ENCODE results near the gene GRIK5. TPM values are rescaled to one million over a fixed set of nuclear protein-coding genes. Genes with fewer than 3 reads are reported as not detected.

Gene GRIK5
- total RNA-seq, 1 donor from 2014 or later = 0.29 TPM

- TF ChIP-seq CTCF (IDR thresholded peaks at IDR 0.05) = peak; percentile 42
- Histone ChIP-seq H3K36me3 (peaks cover 35% of the 10 kb centered on the region), H3K27me3 (no peaks in the 10 kb centered on the region), H3K4me1 (peaks cover 9% of the 10 kb centered on the region), H3K27ac (no peak overlapping the region), H3K4me3 (no peak overlapping the region), H3K9me3 (no peaks in the 10 kb centered on the region)
- intact Hi-C loops (cut with DNase I) = no loop called here
- peak; percentile 35 for ATAC-seq
- no peak for DNase-seq
Observed at GRCh38 chr19:42081584-42082203, 11.7 kb upstream of the GRIK5 start.

- no peak for TF ChIP-seq CTCF (IDR thresholded peaks at IDR 0.05)
- intact Hi-C loops (cut with DNase I) = no loop called here
- Histone ChIP-seq H3K36me3 (peaks cover 35% of the 10 kb centered on the region), H3K4me1 (peaks cover 9% of the 10 kb centered on the region), H3K9me3 (no peaks in the 10 kb centered on the region), H3K27me3 (no peaks in the 10 kb centered on the region), H3K4me3 (no peak overlapping the region), H3K27ac (no peak overlapping the region)
- DNase-seq (no peak), ATAC-seq (no peak)
Observed at GRCh38 chr19:42080764-42081375, 10.9 kb upstream of the GRIK5 start.

GRCh38 chr19:42079886-42080763 is 10.1 kb upstream of the GRIK5 start:
- intact Hi-C loops (cut with DNase I) = no loop called here
- Histone ChIP-seq H3K4me1 (peaks cover 9% of the 10 kb centered on the region), H3K27ac (no peak overlapping the region), H3K9me3 (no peaks in the 10 kb centered on the region), H3K36me3 (peaks cover 35% of the 10 kb centered on the region), H3K4me3 (no peak overlapping the region), H3K27me3 (no peaks in the 10 kb centered on the region)
- TF ChIP-seq CTCF (IDR thresholded peaks at IDR 0.05) = no peak
- no peak for DNase-seq
- ATAC-seq = no peak

GRCh38 chr19:42079276-42079669 is 9.3 kb upstream of the GRIK5 start:
- DNase-seq (no peak), ATAC-seq (no peak)
- no peak overlapping the region for H3K4me3 ChIP-seq
- H3K36me3 ChIP-seq = peaks cover 35% of the 10 kb centered on the region
- H3K27ac ChIP-seq = no peak overlapping the region
- peaks cover 9% of the 10 kb centered on the region for H3K4me1 ChIP-seq
- H3K27me3 ChIP-seq = no peaks in the 10 kb centered on the region
- intact Hi-C loops (cut with DNase I) = no loop called here
- H3K9me3 ChIP-seq = no peaks in the 10 kb centered on the region
- TF ChIP-seq CTCF (IDR thresholded peaks at IDR 0.05) = no peak

- TF ChIP-seq CTCF (IDR thresholded peaks at IDR 0.05) = no peak
- ATAC-seq (no peak), DNase-seq (no peak)
- Histone ChIP-seq H3K4me3 (no peak overlapping the region), H3K36me3 (peaks cover 35% of the 10 kb centered on the region), H3K27me3 (no peaks in the 10 kb centered on the region), H3K4me1 (peaks cover 9% of the 10 kb centered on the region), H3K9me3 (no peaks in the 10 kb centered on the region), H3K27ac (no peak overlapping the region)
- intact Hi-C loops (cut with DNase I) = no loop called here
Observed at GRCh38 chr19:42078538-42079275, 8.7 kb upstream of the GRIK5 start.
